Mononuclear cell (primary cell): ENCODE data around the gene OR2F1. TPM values are rescaled to one million over a fixed set of nuclear protein-coding genes. Genes with fewer than 3 reads are reported as not detected.

ENCODE experiments used
- H3K27me3 ChIP-seq: 2 replicates; pipeline ENCODE4 v1.6.0; 2011; ENCODE audit warnings: low read length, control low read depth; ENCODE audit not compliant: insufficient read depth
- H3K4me1 ChIP-seq: 2 replicates; pipeline ENCODE4 v1.5.1; 2011; ENCODE audit warnings: mild to moderate bottlenecking, low read length, control low read depth; ENCODE audit not compliant: insufficient read depth
- H3K4me3 ChIP-seq: 2 replicates; pipeline ENCODE4 v1.5.1; 2011; ENCODE audit warnings: mild to moderate bottlenecking, low read length, moderate library complexity
- H3K9me3 ChIP-seq: 2 replicates; pipeline ENCODE4 v1.5.1; 2011; ENCODE audit warnings: low read depth, mild to moderate bottlenecking, control low read depth, low read length
- total RNA-seq: library from RNA; depleted of rRNA; stranded (reverse); fragments of >200 nt; gene quantifications from one replicate; pipeline ENCODE4 v1.2.3, GENCODE V29; 2012

The OR2F1 gene, protein sequence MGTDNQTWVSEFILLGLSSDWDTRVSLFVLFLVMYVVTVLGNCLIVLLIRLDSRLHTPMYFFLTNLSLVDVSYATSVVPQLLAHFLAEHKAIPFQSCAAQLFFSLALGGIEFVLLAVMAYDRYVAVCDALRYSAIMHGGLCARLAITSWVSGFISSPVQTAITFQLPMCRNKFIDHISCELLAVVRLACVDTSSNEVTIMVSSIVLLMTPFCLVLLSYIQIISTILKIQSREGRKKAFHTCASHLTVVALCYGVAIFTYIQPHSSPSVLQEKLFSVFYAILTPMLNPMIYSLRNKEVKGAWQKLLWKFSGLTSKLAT
- total RNA-seq = under 0.01 TPM

- Histone ChIP-seq H3K9me3 (no peaks in the 10 kb centered on the region), H3K4me1 (no peaks in the 10 kb centered on the region), H3K27me3 (no peaks in the 10 kb centered on the region), H3K4me3 (no peak within 1 kb of the TSS)
Observed at GRCh38 chr7:143954544-143954943, at the start of gene OR2F1. OR2F1 (plus strand) TSS chr7:143954844; CDS start chr7:143959971, 5,127 bp downstream.

DNA sequence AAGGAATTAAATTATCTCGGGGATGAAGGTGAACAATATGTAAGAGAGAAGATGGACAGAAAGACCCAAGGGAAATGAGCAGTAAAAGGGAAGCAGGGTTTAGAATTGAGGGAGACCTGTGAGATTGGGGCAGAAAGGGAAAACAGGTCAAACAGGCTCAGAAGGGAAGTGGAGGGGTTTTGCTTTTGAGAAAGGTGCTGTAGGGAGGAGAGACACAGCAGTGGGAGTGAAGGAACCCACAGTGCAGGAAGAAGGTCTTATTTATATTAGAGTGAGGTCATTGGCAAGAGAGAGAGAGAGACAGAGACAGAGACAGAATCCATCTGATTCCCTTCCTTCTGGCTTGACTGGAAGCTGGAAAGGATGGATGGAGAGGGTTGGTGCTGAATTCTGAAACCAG lies 49.1 kb upstream of the OR2F1 start:
- peaks cover 9% of the 10 kb centered on the region for H3K4me1 ChIP-seq
- H3K27me3 ChIP-seq = no peaks in the 10 kb centered on the region
- H3K9me3 ChIP-seq = no peaks in the 10 kb centered on the region
- no peak overlapping the region for H3K4me3 ChIP-seq

GRCh38 chr7:143906151-143906550 lies 48.5 kb upstream of the OR2F1 start:
- Histone ChIP-seq H3K4me3 (no peak overlapping the region), H3K4me1 (peaks cover 4% of the 10 kb centered on the region), H3K9me3 (no peaks in the 10 kb centered on the region), H3K27me3 (no peaks in the 10 kb centered on the region)

- Histone ChIP-seq H3K27me3 (no peaks in the 10 kb centered on the region), H3K4me1 (no peaks in the 10 kb centered on the region), H3K4me3 (no peak overlapping the region), H3K9me3 (no peaks in the 10 kb centered on the region)
Observed at GRCh38 chr7:143906895-143907294, 47.7 kb upstream of the OR2F1 start.

GRCh38 chr7:143908120-143908519 lies 46.5 kb upstream of the OR2F1 start:
- H3K27me3 ChIP-seq = no peaks in the 10 kb centered on the region
- no peaks in the 10 kb centered on the region for H3K9me3 ChIP-seq
- H3K4me1 ChIP-seq = no peaks in the 10 kb centered on the region
- H3K4me3 ChIP-seq = no peak overlapping the region

GRCh38 chr7:143909863-143910262 lies 44.8 kb upstream of the OR2F1 start:
- Histone ChIP-seq H3K4me1 (no peaks in the 10 kb centered on the region), H3K27me3 (no peaks in the 10 kb centered on the region), H3K9me3 (no peaks in the 10 kb centered on the region), H3K4me3 (no peak overlapping the region)

- no peaks in the 10 kb centered on the region for H3K4me1 ChIP-seq
Observed at GRCh38 chr7:143910473-143911248, 44.0 kb upstream of the OR2F1 start.

GRCh38 chr7:143913945-143914615 lies 40.6 kb upstream of the OR2F1 start:
- Histone ChIP-seq H3K9me3 (no peaks in the 10 kb centered on the region), H3K4me3 (no peak overlapping the region), H3K4me1 (no peaks in the 10 kb centered on the region), H3K27me3 (peaks cover 6% of the 10 kb centered on the region)

More at GRCh38 chr7:143910473-143911248, 44.0 kb upstream of the OR2F1 start:
- Histone ChIP-seq H3K4me3 (no peak overlapping the region), H3K9me3 (no peaks in the 10 kb centered on the region), H3K27me3 (no peaks in the 10 kb centered on the region)

GRCh38 chr7:143914938-143915652 lies 39.5 kb upstream of the OR2F1 start:
- Histone ChIP-seq H3K4me1 (no peaks in the 10 kb centered on the region), H3K4me3 (no peak overlapping the region), H3K27me3 (peaks cover 14% of the 10 kb centered on the region)

DNA sequence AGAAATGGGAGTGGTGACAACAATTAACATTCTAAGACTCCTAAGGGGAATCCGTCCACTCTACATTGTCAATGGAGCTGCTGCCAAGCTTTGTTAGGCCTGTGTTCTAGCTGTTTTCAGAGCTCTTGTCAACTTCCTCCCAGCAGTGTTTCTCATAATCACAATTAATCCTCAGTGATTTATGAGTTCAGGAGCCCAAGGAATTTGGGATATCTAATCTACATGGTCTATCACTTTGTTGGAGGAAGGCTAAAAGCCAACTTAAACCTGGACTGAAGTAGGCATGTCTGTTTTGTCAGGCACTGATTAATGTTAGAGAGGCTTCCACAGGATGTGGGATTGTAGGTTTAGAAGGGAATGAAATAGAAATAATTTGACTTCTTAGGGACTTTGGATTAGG lies 29.8 kb upstream of the OR2F1 start:
- H3K27me3 ChIP-seq = peaks cover 22% of the 10 kb centered on the region
- no peak overlapping the region for H3K4me3 ChIP-seq
- H3K9me3 ChIP-seq = no peaks in the 10 kb centered on the region
- H3K4me1 ChIP-seq = no peaks in the 10 kb centered on the region

More at GRCh38 chr7:143914938-143915652, 39.5 kb upstream of the OR2F1 start:
- H3K9me3 ChIP-seq = no peaks in the 10 kb centered on the region

DNA sequence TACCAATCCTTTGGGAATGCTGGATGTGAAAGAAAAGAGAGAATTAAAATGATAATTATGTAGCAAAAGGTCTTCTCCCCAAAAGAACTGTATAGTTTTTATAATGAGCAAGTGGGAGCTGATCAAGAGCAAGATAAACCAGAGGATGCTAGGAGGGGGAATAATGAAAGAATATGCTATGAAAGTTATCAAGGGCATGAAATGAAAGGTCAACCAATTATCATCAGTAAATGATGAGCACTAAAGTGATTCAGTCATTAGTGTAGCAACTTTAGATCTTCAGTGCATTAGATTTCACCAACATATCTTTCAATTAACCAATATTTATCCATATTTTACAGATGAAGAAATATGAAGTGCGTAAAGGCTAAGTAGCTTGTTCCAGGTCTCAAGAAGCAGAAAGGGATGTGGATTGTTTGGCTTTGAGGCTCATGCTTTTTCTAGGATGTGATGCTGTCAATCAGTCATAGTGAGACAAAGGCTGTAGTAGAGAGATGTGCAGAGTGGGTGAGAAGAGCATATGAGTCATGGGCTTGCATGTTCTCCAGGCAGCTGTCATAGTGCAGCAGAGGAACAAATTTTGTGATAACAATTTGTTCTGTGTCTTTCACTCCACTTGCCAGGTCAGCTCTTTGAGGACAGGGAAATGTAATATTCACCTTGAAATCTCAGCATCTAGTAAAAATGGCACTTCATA lies 25.3 kb upstream of the OR2F1 start:
- Histone ChIP-seq H3K27me3 (no peaks in the 10 kb centered on the region), H3K4me3 (no peak overlapping the region), H3K9me3 (no peaks in the 10 kb centered on the region), H3K4me1 (no peaks in the 10 kb centered on the region)

- Histone ChIP-seq H3K27me3 (no peaks in the 10 kb centered on the region), H3K4me1 (no peaks in the 10 kb centered on the region), H3K9me3 (no peaks in the 10 kb centered on the region), H3K4me3 (no peak overlapping the region)
Observed at GRCh38 chr7:143931739-143932138, 22.9 kb upstream of the OR2F1 start.

GRCh38 chr7:143934526-143935325 lies 19.9 kb upstream of the OR2F1 start, which contains the start of gene OR2F2:
OR2F2 (plus strand) TSS chr7:143935233; CDS start chr7:143935233, 0 bp downstream.
- H3K9me3 ChIP-seq = no peaks in the 10 kb centered on the region
- H3K27me3 ChIP-seq = no peaks in the 10 kb centered on the region
- H3K4me3 ChIP-seq = no peak within 1 kb of the TSS
- no peaks in the 10 kb centered on the region for H3K4me1 ChIP-seq
